ENCODE measurements around the gene ETV6.

ETV6 gene

GRCh38 chr12:11870041-11870451 lies 220.6 kb downstream of the ETV6 start:
- DNase-seq: no peak

- DNase-seq: no peak
Measured at GRCh38 chr12:11872055-11872454, 222.6 kb downstream of the ETV6 start.

GRCh38 chr12:11875414-11875935 lies 226.0 kb downstream of the ETV6 start:
- no peak for DNase-seq

GRCh38 chr12:11876307-11876706 lies 226.8 kb downstream of the ETV6 start:
- no peak for DNase-seq

GRCh38 chr12:11877102-11877826 lies 227.8 kb downstream of the ETV6 start:
- DNase-seq: no peak

GRCh38 chr12:11877869-11878780 lies 228.7 kb downstream of the ETV6 start:
- no peak for DNase-seq

GRCh38 chr12:11879306-11879705 lies 229.8 kb downstream of the ETV6 start:
- DNase-seq: no peak

GRCh38 chr12:11880381-11880780 lies 230.9 kb downstream of the ETV6 start:
- DNase-seq: no peak

GRCh38 chr12:11881835-11882234 lies 232.4 kb downstream of the ETV6 start:
- no peak for DNase-seq

- DNase-seq: no peak
Measured at GRCh38 chr12:11882301-11883019, 233.0 kb downstream of the ETV6 start.

- no peak for DNase-seq
Measured at GRCh38 chr12:11884116-11884515, 234.6 kb downstream of the ETV6 start.

- no peak for DNase-seq
Measured at GRCh38 chr12:11884706-11885105, 235.2 kb downstream of the ETV6 start.

GRCh38 chr12:11885261-11886038 lies 236.0 kb downstream of the ETV6 start:
- no peak for DNase-seq

- DNase-seq: no peak
Measured at GRCh38 chr12:11886339-11886738, 236.9 kb downstream of the ETV6 start.

- no peak for DNase-seq
Measured at GRCh38 chr12:11888029-11888428, 238.6 kb downstream of the ETV6 start.

- no peak for DNase-seq
Measured at GRCh38 chr12:11891346-11891745, 241.9 kb downstream of the ETV6 start.

GRCh38 chr12:11891754-11892386 lies 242.4 kb downstream of the ETV6 start:
- DNase-seq: no peak

- no peak for DNase-seq
Measured at GRCh38 chr12:11893998-11894397, 244.5 kb downstream of the ETV6 start.

- no peak for DNase-seq
Measured at GRCh38 chr12:11894890-11895289, 245.4 kb downstream of the ETV6 start.

- DNase-seq: no peak
Measured at GRCh38 chr12:11895421-11896078, 246.1 kb downstream of the ETV6 start.

GRCh38 chr12:11896417-11896929 lies 247.0 kb downstream of the ETV6 start:
- DNase-seq: no peak
